Lower leg skin (tissue), 3 donors: ENCODE measurements around the gene LMAN1.

Source experiments
- CTCF ChIP-seq, 3 donors: fragments of 450-650 bp; IDR thresholded peaks; one replicate each; pipeline ENCODE4 v1.5.1; 2016; ENCODE audit warnings: antibody characterized with exemption in 3 of 3, mild to moderate bottlenecking in 3 of 3, moderate library complexity in 2 of 3
- POLR2A ChIP-seq, 2 donors: fragments of 450-650 bp; IDR thresholded peaks; one replicate each; pipeline ENCODE4 v1.6.1; 2016 to 2017; ENCODE audit warnings: antibody characterized with exemption in 2 of 2, mild to moderate bottlenecking in 1 of 2, moderate library complexity in 1 of 2

GRCh38 chr18:59377613-59378337 lies 18.7 kb upstream of the LMAN1 start:
- no peak for TF ChIP-seq CTCF (IDR thresholded peaks at IDR 0.05)
- no peak for TF ChIP-seq POLR2A (IDR thresholded peaks at IDR 0.05)
